Measurements from ENCODE around the gene PIF1.

PIF1 gene

DNA sequence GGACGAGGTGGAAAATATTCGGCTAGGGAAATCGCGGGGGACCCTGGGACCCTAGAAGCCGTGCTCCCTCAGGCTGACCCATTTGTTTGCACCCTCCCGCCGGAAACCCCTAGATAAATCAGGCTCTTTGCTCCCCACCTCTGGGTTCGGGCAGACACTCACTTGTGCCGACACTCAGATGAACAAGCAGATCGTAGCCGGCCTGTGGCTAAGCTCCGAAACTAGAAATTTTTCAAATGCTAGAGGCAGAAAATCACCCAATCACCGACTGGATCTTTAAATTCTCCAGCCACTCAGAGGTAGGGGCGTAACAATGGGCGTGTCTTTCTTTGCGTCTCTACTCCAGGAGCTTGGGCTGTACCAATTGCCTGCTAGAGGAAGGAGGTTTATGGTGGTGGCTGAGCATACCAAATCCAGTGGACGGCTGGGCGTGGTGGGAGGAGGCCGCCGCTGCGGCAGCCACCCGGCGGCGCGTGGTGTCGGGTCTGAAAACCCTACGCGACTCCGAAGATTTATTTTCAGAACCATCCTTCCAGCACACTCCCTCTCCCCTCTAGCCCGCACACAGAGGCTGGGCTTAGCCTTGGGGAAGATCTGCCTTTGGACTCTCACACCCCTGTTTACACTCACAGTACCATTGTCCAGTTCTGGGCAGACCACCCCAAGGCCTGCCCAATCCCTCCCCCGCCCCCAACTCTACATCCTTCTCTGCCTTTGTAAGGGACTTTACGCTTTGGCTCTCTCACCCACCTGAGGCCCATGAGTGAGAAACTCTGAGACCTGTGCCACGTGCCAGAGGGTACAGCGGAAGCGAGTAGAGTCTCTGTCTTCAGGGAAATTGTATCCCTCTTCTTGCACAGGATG lies at the start of gene PIF1:
Gene PIF1 (minus strand): TSS at position 217 of the 864 bp plus-strand sequence. CDS start 1,312 bp downstream, outside the sequence.
- DNase-seq, result peak; percentile 40 to 95 (median 80)

DNA sequence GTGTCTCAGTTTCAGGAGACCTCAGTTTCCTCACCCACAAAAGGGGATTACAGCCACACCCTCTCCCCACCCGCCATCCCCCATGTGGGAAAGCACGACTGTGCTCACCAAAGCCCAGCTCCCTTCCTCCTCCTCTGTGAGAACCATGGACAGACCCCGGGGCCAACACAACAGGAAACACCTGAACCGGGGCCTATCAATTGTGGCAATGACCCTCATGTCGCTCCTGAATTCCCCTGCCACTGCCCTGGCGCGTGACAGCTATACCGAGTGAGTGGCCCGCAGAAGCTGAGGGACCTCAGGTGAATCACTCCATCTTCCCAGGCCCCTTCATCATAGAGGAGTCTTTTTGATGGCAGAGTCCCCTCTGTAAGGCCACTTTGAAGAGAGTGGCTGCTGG lies 44.9 kb upstream of the PIF1 start:
- DNase-seq, result no peak

DNA sequence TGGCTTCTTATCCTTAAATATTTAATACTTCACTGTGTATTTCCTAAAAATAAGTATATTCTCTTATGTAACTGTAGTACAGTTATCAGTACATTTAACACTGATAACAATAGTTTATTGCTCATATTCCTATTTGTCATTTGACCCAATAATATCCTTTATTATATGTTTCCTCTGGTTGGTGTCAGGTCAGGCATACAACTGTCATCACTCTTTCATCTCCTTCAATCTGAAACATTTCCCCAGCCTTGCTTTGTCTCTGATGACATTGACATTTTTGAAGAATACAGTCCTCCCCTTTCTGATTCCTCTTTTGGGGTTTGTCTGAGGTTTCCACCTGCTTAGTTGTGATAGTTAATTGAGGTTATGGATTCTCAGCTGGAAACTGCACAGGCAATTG lies 44.1 kb upstream of the PIF1 start:
- DNase-seq, result no peak

GRCh38 chr15:64865998-64866520 lies 40.6 kb upstream of the PIF1 start:
- DNase-seq, result peak in 29 of 56 donors; percentile 21 to 75 (median 36)

DNA sequence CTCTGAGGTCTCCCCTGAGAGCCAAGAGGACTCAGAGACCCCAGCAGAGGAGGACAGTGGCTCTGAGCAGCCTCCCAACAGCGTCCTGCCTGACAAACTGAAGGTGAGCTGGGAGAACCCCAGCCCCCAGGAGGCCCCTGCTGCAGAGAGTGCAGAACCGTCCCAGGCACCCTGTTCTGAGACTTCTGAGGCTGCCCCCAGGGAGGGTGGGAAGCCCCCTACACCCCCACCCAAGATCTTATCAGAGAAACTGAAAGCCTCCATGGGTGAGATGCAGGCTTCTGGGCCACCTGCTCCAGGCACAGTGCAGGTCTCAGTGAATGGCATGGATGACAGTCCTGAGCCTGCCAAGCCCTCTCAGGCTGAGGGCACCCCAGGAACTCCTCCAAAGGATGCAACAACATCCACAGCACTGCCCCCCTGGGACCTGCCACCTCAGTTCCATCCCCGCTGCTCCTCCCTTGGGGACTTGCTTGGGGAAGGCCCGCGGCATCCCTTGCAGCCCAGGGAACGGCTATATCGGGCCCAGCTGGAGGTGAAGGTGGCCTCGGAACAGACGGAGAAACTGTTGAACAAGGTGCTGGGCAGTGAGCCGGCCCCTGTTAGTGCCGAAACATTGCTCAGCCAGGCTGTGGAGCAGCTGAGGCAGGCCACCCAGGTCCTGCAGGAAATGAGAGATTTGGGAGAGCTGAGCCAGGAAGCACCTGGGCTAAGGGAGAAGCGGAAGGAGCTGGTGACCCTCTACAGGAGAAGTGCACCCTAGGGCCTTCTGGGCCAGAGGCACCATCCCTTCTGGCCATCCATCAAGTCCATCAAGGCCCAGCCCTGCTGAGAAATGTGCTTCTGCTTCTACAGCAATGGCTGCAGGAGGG lies 39.9 kb upstream of the PIF1 start:
- DNase-seq, result no peak

- peak in 5 of 56 donors; percentile 5 to 36 (median 24) for DNase-seq
These were observed 38.6 kb upstream of the PIF1 start for GRCh38 chr15:64864068-64864467.

DNA sequence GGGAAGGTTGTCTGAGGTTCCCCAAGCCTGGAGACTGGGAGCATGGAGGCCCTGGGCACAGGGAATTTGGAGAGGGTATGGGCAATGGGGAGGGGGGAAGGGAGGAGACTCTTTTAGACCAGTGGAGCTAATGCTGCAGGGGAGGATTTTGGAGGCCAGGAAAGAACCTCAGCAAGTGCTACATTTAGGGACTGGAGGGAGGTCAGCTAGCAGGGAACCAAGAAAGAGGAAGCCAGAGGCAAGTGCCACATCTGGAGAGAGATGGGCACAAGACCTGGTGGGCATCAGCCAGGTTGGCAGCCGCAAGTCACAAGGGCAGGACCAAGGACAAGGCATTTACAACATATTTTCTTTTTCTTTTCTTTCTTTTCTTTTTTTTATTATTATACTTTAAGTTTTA lies 37.0 kb upstream of the PIF1 start:
- no peak for DNase-seq

DNA sequence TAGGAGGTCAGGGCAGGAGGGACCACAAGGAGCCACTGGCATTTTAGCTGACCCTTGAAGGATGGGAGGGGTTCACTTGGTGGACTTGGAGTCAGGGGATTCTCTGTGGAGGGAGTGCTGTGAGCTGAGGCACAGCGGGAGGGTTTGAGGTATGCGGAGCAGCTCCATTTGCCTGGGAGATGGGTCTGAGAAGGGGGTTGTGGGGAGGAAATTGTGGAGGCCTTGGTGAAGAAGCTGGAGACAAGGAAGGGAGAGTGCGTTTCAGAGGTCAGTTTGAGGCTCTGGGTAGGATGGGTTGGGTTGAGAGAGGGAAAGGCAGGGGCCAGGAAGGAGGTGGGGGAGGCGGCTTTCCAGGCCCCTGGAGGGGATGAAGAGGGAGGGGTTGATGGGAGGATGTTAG lies 36.5 kb upstream of the PIF1 start:
- no peak for DNase-seq

GRCh38 chr15:64861331-64861730 lies 35.9 kb upstream of the PIF1 start:
- no peak for DNase-seq

GRCh38 chr15:64859226-64859625 lies 33.8 kb upstream of the PIF1 start:
- DNase-seq, result no peak

DNA sequence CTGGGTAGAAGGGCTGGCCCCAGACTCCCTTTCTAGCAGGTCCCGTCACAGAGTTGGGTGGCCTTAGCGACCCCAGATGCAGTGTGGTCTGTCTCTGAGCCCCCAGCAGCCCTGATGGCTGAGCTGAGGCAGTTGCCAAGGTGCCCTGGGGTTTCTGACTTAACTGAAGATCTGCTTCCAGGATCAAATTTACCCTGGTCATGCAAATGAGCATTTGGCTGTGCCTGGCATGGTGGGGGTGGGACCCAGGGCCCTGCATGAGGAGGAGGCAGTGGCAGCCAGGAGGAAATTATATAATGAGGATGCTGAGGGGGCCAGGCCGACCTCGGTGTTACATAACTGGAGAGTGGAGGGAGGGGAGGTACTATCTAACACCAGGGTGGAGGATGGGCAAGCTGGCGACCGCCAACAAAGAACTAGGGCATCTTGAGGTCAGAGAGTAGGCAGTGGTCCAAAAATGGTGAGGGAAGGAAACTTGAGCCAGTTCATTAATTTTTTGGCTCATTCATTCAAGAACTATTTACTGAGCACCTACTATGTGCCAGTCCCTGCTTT lies 32.7 kb upstream of the PIF1 start:
- DNase-seq, result peak in 19 of 56 donors; percentile 18 to 72 (median 39)

DNA sequence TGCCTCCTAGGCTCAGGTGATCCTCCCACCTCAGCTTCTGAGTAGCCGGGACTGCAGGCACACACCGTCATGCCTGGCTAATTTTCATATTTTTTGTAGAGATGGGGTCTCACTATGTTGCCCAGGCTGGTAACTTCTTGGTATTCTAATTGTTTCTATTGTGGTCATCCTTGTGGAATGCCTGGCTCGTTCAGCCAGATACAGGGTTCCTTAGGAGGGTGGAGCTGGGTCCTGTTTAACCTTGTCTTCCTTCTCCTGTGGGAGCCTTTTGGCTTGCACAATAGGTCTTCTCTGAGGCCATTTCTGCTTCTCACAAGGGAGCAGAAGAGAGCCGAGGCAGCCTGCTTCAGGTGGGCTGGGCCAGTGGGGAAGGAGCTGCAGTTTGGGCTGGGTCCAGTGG lies 32.0 kb upstream of the PIF1 start:
- no peak for DNase-seq

- DNase-seq, result peak in 55 of 56 donors; percentile 39 to 97 (median 90)
These were observed 31.1 kb upstream of the PIF1 start for GRCh38 chr15:64856429-64857145.

- DNase-seq, result peak in 8 of 56 donors; percentile 10 to 63 (median 23)
These were observed 29.9 kb upstream of the PIF1 start for GRCh38 chr15:64855205-64855975.

DNA sequence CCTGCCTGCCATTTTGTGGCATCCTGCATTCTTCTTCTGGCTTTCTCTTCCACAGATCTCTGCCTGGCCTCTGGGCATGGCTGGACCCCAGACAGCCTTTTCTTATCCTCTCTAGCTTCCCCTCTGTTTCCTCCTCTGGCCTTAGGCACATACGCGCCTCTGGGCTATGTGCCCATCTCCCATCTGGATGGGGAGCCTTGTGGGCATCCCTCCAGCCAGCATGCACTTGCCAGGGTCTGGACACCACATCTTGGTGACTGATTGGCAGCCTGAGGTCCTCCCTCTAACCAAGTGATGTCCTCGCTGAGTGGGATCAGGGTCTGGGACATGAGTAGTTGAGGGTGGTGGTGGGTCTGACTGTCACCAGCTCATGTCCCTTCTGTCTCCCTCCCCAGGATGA lies 29.1 kb upstream of the PIF1 start:
- peak in 6 of 56 donors; percentile 8 to 26 (median 18) for DNase-seq

- peak in 4 of 56 donors; percentile 15 to 44 (median 26) for DNase-seq
These were observed 28.6 kb upstream of the PIF1 start for GRCh38 chr15:64854041-64854440.

GRCh38 chr15:64851503-64851840 lies 26.0 kb upstream of the PIF1 start:
- no peak for DNase-seq

- no peak for DNase-seq
These were observed 25.5 kb upstream of the PIF1 start for GRCh38 chr15:64850778-64851502.

Data from nucleus accumbens (tissue), 56 donors.